PC-3 (cell line): ENCODE measurements around the gene TMEM9B. TPM values are rescaled to one million over a fixed set of nuclear protein-coding genes. Genes with fewer than 3 reads are reported as not detected.

Experiments
- ATAC-seq: fragments of 200-7000 bp; cut with Tn5 transposase; 2 replicates; pipeline ENCODE4 v1.9.1; 2020; ENCODE audit warnings: mild to moderate bottlenecking, moderate library complexity
- BruUV-seq: library from RNA; stranded (reverse); fragments of 400-500 nt; replicated peaks from 2 replicates; lab custom pipeline; 2021; lab: Mats Ljungman, UMichigan
- CTCF ChIA-PET: fragments of 300-600 bp; sonication (Branson Sonifier 250); formaldehyde crosslinking; loops from one replicate; lab custom pipeline; 2022; ENCODE audit warnings: antibody characterized with exemption; lab: Charles Lee
- POLR2A ChIA-PET: fragments of 300-600 bp; sonication (Branson Sonifier 250); formaldehyde crosslinking; loops from one replicate; lab custom pipeline; 2022; ENCODE audit warnings: antibody characterized with exemption; ENCODE audit not compliant: unreplicated experiment; lab: Charles Lee
- DNase-seq: peaks from one replicate; pipeline ENCODE4 v3.0.0-alpha.2; 2015
- H2AFZ ChIP-seq: fragments of 300-600 bp; sonication (generic); 2 replicates; pipeline ENCODE4 v1.6.0; 2016; ENCODE audit warnings: antibody characterized with exemption, low read length
- H3F3A ChIP-seq: fragments of 300-600 bp; sonication (generic); one replicate; pipeline ENCODE4 v1.6.0; 2017; ENCODE audit warnings: antibody characterized with exemption, low read length, control low read depth, mild to moderate bottlenecking; ENCODE audit not compliant: unreplicated experiment
- H3K27ac ChIP-seq: fragments of 300-600 bp; sonication (generic); 2 replicates; pipeline ENCODE4 v1.5.1; 2016; ENCODE audit warnings: mild to moderate bottlenecking, low read length
- H3K27me3 ChIP-seq: fragments of 300-600 bp; sonication (generic); 2 replicates; pipeline ENCODE4 v1.6.1; 2016; ENCODE audit warnings: low read length, mixed read lengths
- H3K36me3 ChIP-seq: fragments of 300-600 bp; sonication (generic); 2 replicates; pipeline ENCODE4 v1.6.1; 2016; ENCODE audit warnings: low read depth, mixed run types, low read length, mixed read lengths
- H3K4me1 ChIP-seq: fragments of 300-600 bp; sonication (generic); 2 replicates; pipeline ENCODE4 v1.5.1; 2016; ENCODE audit warnings: low read length; ENCODE audit not compliant: insufficient read depth
- H3K4me2 ChIP-seq: fragments of 300-600 bp; sonication (generic); 2 replicates; pipeline ENCODE4 v1.6.0; 2016; ENCODE audit warnings: low read length
- H3K4me3 ChIP-seq: fragments of 300-600 bp; sonication (generic); 2 replicates; pipeline ENCODE4 v1.5.1; 2016; ENCODE audit warnings: mild to moderate bottlenecking, low read length, mixed read lengths
- H3K79me2 ChIP-seq: fragments of 300-600 bp; sonication (generic); 2 replicates; pipeline ENCODE4 v1.6.1; 2017; ENCODE audit warnings: low read length, mixed read lengths
- H3K9ac ChIP-seq: fragments of 300-600 bp; sonication (generic); 2 replicates; pipeline ENCODE4 v1.6.0; 2016; ENCODE audit warnings: mild to moderate bottlenecking, low read length
- H3K9me2 ChIP-seq: fragments of 300-600 bp; sonication (generic); replicated peaks from 2 replicates; pipeline ENCODE4 v1.6.1; 2016; ENCODE audit warnings: mixed run types, low read length, mixed read lengths
- H3K9me3 ChIP-seq: fragments of 300-600 bp; sonication (generic); 2 replicates; pipeline ENCODE4 v1.6.1; 2016; ENCODE audit warnings: low read length, mixed read lengths
- H4K20me1 ChIP-seq: fragments of 300-600 bp; sonication (generic); 2 replicates; pipeline ENCODE4 v1.6.1; 2016; ENCODE audit warnings: low read length, mixed read lengths
- CTCF ChIP-seq: fragments of 300-600 bp; sonication (generic); conservative IDR thresholded peaks from 2 replicates; pipeline ENCODE4 v1.5.1; 2017; ENCODE audit warnings: antibody characterized with exemption, low read depth, mild to moderate bottlenecking, low read length
- EZH2 ChIP-seq: fragments of 300-600 bp; sonication (generic); IDR thresholded peaks from one replicate; pipeline ENCODE4 v1.6.1; 2017; ENCODE audit warnings: antibody characterized with exemption, mild to moderate bottlenecking, low read length; ENCODE audit not compliant: unreplicated experiment
- EZH2phosphoT487 ChIP-seq: fragments of 300-600 bp; sonication (generic); IDR thresholded peaks from 2 replicates; pipeline ENCODE4 v1.6.1; 2018; ENCODE audit warnings: mild to moderate bottlenecking, antibody characterized with exemption, low read length, borderline replicate concordance
- intact Hi-C: fragments of 100-400 bp; cut with micrococcal nuclease; formaldehyde crosslinking; loops from 2 replicates; pipeline ENCODE4 v1.9.0; 2023
- total RNA-seq: library from RNA; depleted of rRNA; stranded (reverse); fragments of >200 nt; gene quantifications from 2 replicates; pipeline ENCODE4 v1.2.3, GENCODE V29; 2014

The TMEM9B gene
- total RNA-seq, 1 experiment from 2014 or later: 42.1 TPM

GRCh38 chr11:9004183-9004926 is 40.1 kb upstream of the TMEM9B start:
- no peak overlapping the region for H3K27ac ChIP-seq
- no peak overlapping the region for H2AFZ ChIP-seq
- H3K4me1 ChIP-seq: peaks cover 9% of the 10 kb centered on the region; the same call in 1 of the 2 replicates
- no peaks in the 10 kb centered on the region for H3K36me3 ChIP-seq
- intact Hi-C loops: no loop called here
- no peak for ATAC-seq
- no peaks in the 10 kb centered on the region for H3K9me2 ChIP-seq
- ChIA-PET POLR2A (no interaction called here), CTCF (no interaction called here)
- H4K20me1 ChIP-seq: no peaks in the 10 kb centered on the region
- no peaks in the 10 kb centered on the region for H3K9me3 ChIP-seq
- H3K9ac ChIP-seq: no peak overlapping the region
- BruUV-seq: no TSS peak
- no peaks in the 10 kb centered on the region for H3K27me3 ChIP-seq
- no peaks in the 10 kb centered on the region for H3F3A ChIP-seq
- DNase-seq: no peak
- no peak overlapping the region for H3K4me3 ChIP-seq
- H3K79me2 ChIP-seq: no peaks in the 10 kb centered on the region
- no peak overlapping the region for H3K4me2 ChIP-seq
- TF ChIP-seq EZH2phosphoT487 (no peak), CTCF (no peak), EZH2 (no peak)

GRCh38 chr11:9003573-9004182 is 39.4 kb upstream of the TMEM9B start, which contains the start of gene NRIP3:
TSS of gene NRIP3 (minus strand) at chr11:9004001. CDS start at chr11:9003935, 66 bp downstream.
- Histone ChIP-seq H3K36me3 (no peaks in the 10 kb centered on the region), H4K20me1 (no peaks in the 10 kb centered on the region), H2AFZ (no peak within 1 kb of the TSS), H3K9me2 (no peaks in the 10 kb centered on the region), H3K9ac (no peak within 1 kb of the TSS), H3K27ac (no peak within 1 kb of the TSS), H3K9me3 (no peaks in the 10 kb centered on the region), H3K4me2 (no peak within 1 kb of the TSS), H3K79me2 (no peaks in the 10 kb centered on the region), H3F3A (no peaks in the 10 kb centered on the region), H3K4me1 (peaks cover 9% of the 10 kb centered on the region; the same call in 1 of the 2 replicates), H3K27me3 (no peaks in the 10 kb centered on the region), H3K4me3 (no peak within 1 kb of the TSS)
- no peak for TF ChIP-seq EZH2
- TF ChIP-seq CTCF: no peak
- TF ChIP-seq EZH2phosphoT487: no peak
- ATAC-seq (no peak), DNase-seq (no peak)
- intact Hi-C loops: no loop called here
- ChIA-PET CTCF (no interaction called here), POLR2A (no interaction called here)
- no TSS peak for BruUV-seq
